Keratinocyte (primary cell): ENCODE measurements around the gene ANKRD24. TPM values are rescaled to one million over a fixed set of nuclear protein-coding genes. Genes with fewer than 3 reads are reported as not detected.

ENCODE experiments used
- DNase-seq: peaks from one replicate; pipeline ENCODE4 v3.0.0-alpha.2; 2011; ENCODE audit warnings: low read depth, missing footprints, low spot score
- FAIRE-seq: peaks from 2 replicates; lab custom pipeline; 2011; peaks lifted over from hg19 to GRCh38; lab: Jason Lieb, UNC
- H2AFZ ChIP-seq: 2 replicates; pipeline ENCODE4 v1.6.0; 2012; ENCODE audit warnings: low read length, control low read depth, inconsistent platforms; ENCODE audit not compliant: control insufficient read depth
- H3K27ac ChIP-seq: 2 replicates; pipeline ENCODE4 v1.5.1; 2011; ENCODE audit warnings: low read length; ENCODE audit not compliant: control insufficient read depth, insufficient read depth
- H3K27me3 ChIP-seq: 3 replicates; pipeline ENCODE4 v1.6.0; 2011; ENCODE audit warnings: low read length; ENCODE audit not compliant: control insufficient read depth, insufficient read depth; ENCODE audit errors: extremely low read depth
- H3K36me3 ChIP-seq, 2 experiments: 2 replicates in 1 of 2; 3 replicates in 1 of 2; pipeline ENCODE4 v1.5.1; 2011; ENCODE audit warnings: low read length in 2 of 2, mild to moderate bottlenecking in 1 of 2; ENCODE audit not compliant: control insufficient read depth in 2 of 2, insufficient read depth in 2 of 2; ENCODE audit errors: extremely low read depth in 1 of 2
- H3K4me1 ChIP-seq: 3 replicates; pipeline ENCODE4 v1.5.1; 2011; ENCODE audit warnings: low read length; ENCODE audit not compliant: control insufficient read depth, insufficient read depth; ENCODE audit errors: extremely low read depth
- H3K4me2 ChIP-seq: 3 replicates; pipeline ENCODE4 v1.6.0; 2011; ENCODE audit warnings: low read depth, low read length; ENCODE audit not compliant: control insufficient read depth, insufficient read depth; ENCODE audit errors: extremely low read depth
- H3K4me3 ChIP-seq, 3 experiments: fragments of 200-600 bp in 1 of 3; sonication (generic) in 1 of 3; 2 replicates in 2 of 3; 3 replicates in 1 of 3; pipeline ENCODE4 v1.5.1; 2011 to 2016; ENCODE audit warnings: low read length in 3 of 3, mild to moderate bottlenecking in 3 of 3, control low read depth in 2 of 3, inconsistent platforms in 1 of 3, low read depth in 1 of 3, mixed read lengths in 1 of 3, mixed run types in 1 of 3, moderate library complexity in 1 of 3; ENCODE audit not compliant: control insufficient read depth in 2 of 3, insufficient read depth in 2 of 3; ENCODE audit errors: extremely low read depth in 1 of 3
- H3K79me2 ChIP-seq: 2 replicates; pipeline ENCODE4 v1.6.0; 2012; ENCODE audit warnings: low read length; ENCODE audit not compliant: control insufficient read depth, insufficient read depth
- H3K9ac ChIP-seq: 3 replicates; pipeline ENCODE4 v1.6.0; 2011; ENCODE audit warnings: low read length; ENCODE audit not compliant: control insufficient read depth, insufficient read depth; ENCODE audit errors: extremely low read depth
- H3K9me1 ChIP-seq: 3 replicates; pipeline ENCODE4 v1.6.0; 2011; ENCODE audit warnings: low read length; ENCODE audit not compliant: control insufficient read depth, insufficient read depth; ENCODE audit errors: extremely low read depth
- H3K9me3 ChIP-seq: 2 replicates; pipeline ENCODE4 v1.5.1; 2012; ENCODE audit warnings: low read depth, low read length; ENCODE audit not compliant: control insufficient read depth
- H4K20me1 ChIP-seq: 3 replicates; pipeline ENCODE4 v1.6.0; 2011; ENCODE audit warnings: low read length; ENCODE audit not compliant: control insufficient read depth, insufficient read depth; ENCODE audit errors: extremely low read depth
- CTCF ChIP-seq, 3 experiments: IDR thresholded peaks in 1 of 3; conservative IDR thresholded peaks in 1 of 3; optimal IDR thresholded peaks in 1 of 3; 2 replicates in 2 of 3; 3 replicates in 1 of 3; pipeline versions ENCODE3 to v1.5.1; 2011; ENCODE audit warnings: low read length in 3 of 3, mild to moderate bottlenecking in 3 of 3, moderate library complexity in 2 of 3, control low read depth in 1 of 3, inconsistent platforms in 1 of 3; ENCODE audit not compliant: insufficient read depth in 2 of 3; ENCODE audit errors: extremely low read depth in 1 of 3
- EZH2 ChIP-seq: IDR thresholded peaks from one replicate; pipeline ENCODE4 v1.6.1; 2012; ENCODE audit warnings: inconsistent platforms, mild to moderate bottlenecking, low read length, moderate library complexity
- dilution Hi-C: fragments of 300-500 bp; cut with MboI; formaldehyde crosslinking; loops from one replicate; pipeline ENCODE4 v1.7.0; 2020; ENCODE audit warnings: low sequenced_read_pairs; ENCODE audit not compliant: extremely low pct_ligation_motif_present
- polyA plus RNA-seq, 5 experiments: library from polyadenylated mRNA; depleted of rRNA in 3 of 5; stranded (reverse) in 3 of 5; stranded (forward) in 1 of 5; unstranded in 1 of 5; fragments of >200 nt; gene quantifications; 1 replicate in 1 of 5; 2 replicates in 3 of 5; 3 replicates in 1 of 5; pipeline versions ENCODE4 v1.2.1 to v1.2.3, GENCODE V29; 2011 to 2012; ENCODE audit warnings: missing spikeins in 2 of 5, low read depth in 1 of 5, low replicate concordance in 1 of 5

Gene ANKRD24
- polyA plus RNA-seq, 1 donor (not counting 4 experiments of a cell fraction or from before 2014, with no cell fraction given), result 0.07 TPM

GRCh38 chr19:4233282-4233853 is 50.9 kb downstream of the ANKRD24 start:
- H3K4me3 ChIP-seq, result no peak overlapping the region
- TF ChIP-seq CTCF (optimal IDR thresholded peaks at IDR 0.05 in 1 of 3, IDR thresholded peaks at IDR 0.05 in 1 of 3, conservative IDR thresholded peaks at IDR 0.05 in 1 of 3; ENCODE audit: extremely low read depth in 1 of 3, insufficient read depth in 2 of 3, low read length in 3 of 3) (peak; percentile 81 to 92 (median 87)), EZH2 (no peak)
- no peak overlapping the region for H3K4me2 ChIP-seq
- no peaks in the 10 kb centered on the region for H3K79me2 ChIP-seq
- no peaks in the 10 kb centered on the region for H3K36me3 ChIP-seq
- H3K27me3 ChIP-seq, result peaks cover 14% of the 10 kb centered on the region
- H4K20me1 ChIP-seq, result no peaks in the 10 kb centered on the region
- dilution Hi-C loops, result no loop called here
- no peaks in the 10 kb centered on the region for H3K9me1 ChIP-seq
- no peak for DNase-seq
- no peaks in the 10 kb centered on the region for H3K4me1 ChIP-seq
- H3K27ac ChIP-seq, result no peak overlapping the region
- H2AFZ ChIP-seq, result no peak overlapping the region
- no peak for FAIRE-seq
- H3K9ac ChIP-seq, result no peak overlapping the region
- H3K9me3 ChIP-seq, result no peaks in the 10 kb centered on the region

- H3K9ac ChIP-seq, result no peak overlapping the region
- no peaks in the 10 kb centered on the region for H3K79me2 ChIP-seq
- no peaks in the 10 kb centered on the region for H3K9me1 ChIP-seq
- H3K27me3 ChIP-seq, result peaks cover 4% of the 10 kb centered on the region
- no peak overlapping the region for H2AFZ ChIP-seq
- dilution Hi-C loops, result no loop called here
- no peaks in the 10 kb centered on the region for H3K4me1 ChIP-seq
- H4K20me1 ChIP-seq, result no peaks in the 10 kb centered on the region
- no peak for FAIRE-seq
- no peak overlapping the region for H3K4me2 ChIP-seq
- TF ChIP-seq CTCF (optimal IDR thresholded peaks at IDR 0.05 in 1 of 3, IDR thresholded peaks at IDR 0.05 in 1 of 3, conservative IDR thresholded peaks at IDR 0.05 in 1 of 3; ENCODE audit: extremely low read depth in 1 of 3, insufficient read depth in 2 of 3, low read length in 3 of 3) (no peak), EZH2 (no peak)
- no peaks in the 10 kb centered on the region for H3K9me3 ChIP-seq
- no peak overlapping the region for H3K4me3 ChIP-seq
- no peak overlapping the region for H3K27ac ChIP-seq
- no peak for DNase-seq
- no peaks in the 10 kb centered on the region for H3K36me3 ChIP-seq
Measured at GRCh38 chr19:4234142-4234861, 51.8 kb downstream of the ANKRD24 start.
